Mesenchymal stem cell (in vitro differentiated cells and primary cell): ENCODE results near the gene NAP1L2. TPM values are rescaled to one million over a fixed set of nuclear protein-coding genes. Genes with fewer than 3 reads are reported as not detected.
A peak's percentile ranks its signal among the peaks of the same experiment; 100 is the strongest.

Experiments used
- DNase-seq: peaks from one replicate; pipeline ENCODE4 v3.0.0-alpha.2; 2013
- H2AFZ ChIP-seq: one replicate; pipeline ENCODE4 v1.6.1; 2013; ENCODE audit warnings: low read depth, mild to moderate bottlenecking, control low read depth, inconsistent platforms, low read length, moderate library complexity
- H2AK5ac ChIP-seq: 2 replicates; pipeline ENCODE4 v1.6.1; 2013; ENCODE audit warnings: low read length, moderate library complexity, mild to moderate bottlenecking, inconsistent platforms; ENCODE audit not compliant: severe bottlenecking
- H2BK120ac ChIP-seq: one replicate; pipeline ENCODE4 v1.6.1; 2013; ENCODE audit warnings: low read depth, mild to moderate bottlenecking, inconsistent platforms, low read length, moderate library complexity
- H2BK12ac ChIP-seq, 2 experiments: one replicate each; pipeline ENCODE4 v1.6.1; 2013; ENCODE audit warnings: inconsistent platforms in 2 of 2, low read length in 2 of 2, mild to moderate bottlenecking in 2 of 2, moderate library complexity in 2 of 2, control low read depth in 1 of 2
- H2BK15ac ChIP-seq: one replicate; pipeline ENCODE4 v1.6.1; 2013; ENCODE audit warnings: mild to moderate bottlenecking, low read depth, inconsistent platforms; ENCODE audit not compliant: poor library complexity, severe bottlenecking
- H2BK5ac ChIP-seq: 2 replicates; pipeline ENCODE4 v1.6.1; 2013; ENCODE audit warnings: low read depth, mild to moderate bottlenecking, low read length, control low read depth, inconsistent platforms; ENCODE audit not compliant: poor library complexity, severe bottlenecking
- H3K14ac ChIP-seq, 2 experiments: one replicate each; pipeline ENCODE4 v1.6.1; 2013; ENCODE audit warnings: inconsistent platforms in 2 of 2, low read length in 2 of 2, control low read depth in 1 of 2, mild to moderate bottlenecking in 1 of 2, moderate library complexity in 1 of 2
- H3K18ac ChIP-seq, 2 experiments: one replicate each; pipeline ENCODE4 v1.6.1; 2013; ENCODE audit warnings: inconsistent platforms in 2 of 2, low read length in 2 of 2, control low read depth in 1 of 2, low read depth in 1 of 2, mild to moderate bottlenecking in 1 of 2
- H3K23ac ChIP-seq, 2 experiments: one replicate each; pipeline ENCODE4 v1.6.1; 2013; ENCODE audit warnings: inconsistent platforms in 2 of 2, low read length in 2 of 2, mild to moderate bottlenecking in 2 of 2, moderate library complexity in 2 of 2, control low read depth in 1 of 2
- H3K27ac ChIP-seq: 2 replicates; pipeline ENCODE4 v1.5.1; 2013; ENCODE audit warnings: mild to moderate bottlenecking, moderate library complexity, low read length, control low read depth, inconsistent platforms; ENCODE audit not compliant: poor library complexity, severe bottlenecking
- H3K27me3 ChIP-seq, 2 experiments: 2 replicates each; pipeline versions ENCODE4 v1.6.1 to v1.7.0; 2013; ENCODE audit warnings: low read length in 2 of 2, mild to moderate bottlenecking in 2 of 2, moderate library complexity in 2 of 2, control low read depth in 1 of 2, inconsistent platforms in 1 of 2; ENCODE audit not compliant: control insufficient read depth in 1 of 2, insufficient read depth in 1 of 2
- H3K36me3 ChIP-seq, 2 experiments: 2 replicates each; pipeline versions ENCODE4 v1.6.1 to v1.7.0; 2013; ENCODE audit warnings: low read length in 2 of 2, control low read depth in 1 of 2, inconsistent platforms in 1 of 2, low read depth in 1 of 2, mild to moderate bottlenecking in 1 of 2; ENCODE audit not compliant: insufficient read depth in 2 of 2, control insufficient read depth in 1 of 2
- H3K4ac ChIP-seq, 2 experiments: one replicate each; pipeline ENCODE4 v1.6.1; 2013; ENCODE audit warnings: inconsistent platforms in 2 of 2, low read length in 2 of 2, mild to moderate bottlenecking in 2 of 2, moderate library complexity in 2 of 2, control low read depth in 1 of 2, low read depth in 1 of 2
- H3K4me1 ChIP-seq: 2 replicates; pipeline ENCODE4 v1.6.1; 2013; ENCODE audit warnings: low read depth, low read length, control low read depth; ENCODE audit not compliant: control insufficient read depth, insufficient read depth
- H3K4me2 ChIP-seq: 2 replicates; pipeline ENCODE4 v1.6.1; 2013; ENCODE audit warnings: low read length, mild to moderate bottlenecking, inconsistent platforms; ENCODE audit not compliant: poor library complexity, severe bottlenecking
- H3K4me3 ChIP-seq, 2 experiments: 2 replicates each; pipeline versions ENCODE4 v1.5.1 to v1.7.0; 2013; ENCODE audit warnings: low read length in 2 of 2, mild to moderate bottlenecking in 2 of 2, control low read depth in 1 of 2, low read depth in 1 of 2; ENCODE audit not compliant: insufficient read depth in 1 of 2
- H3K79me1 ChIP-seq: replicated peaks from 2 replicates; pipeline ENCODE4 v1.6.1; 2013; ENCODE audit warnings: mild to moderate bottlenecking, control low read depth, low read length, inconsistent platforms; ENCODE audit not compliant: poor library complexity, severe bottlenecking
- H3K9ac ChIP-seq: 2 replicates; pipeline ENCODE4 v1.7.0; 2013; ENCODE audit warnings: mild to moderate bottlenecking, low read length, moderate library complexity
- H3K9me3 ChIP-seq: 2 replicates; pipeline ENCODE4 v1.7.0; 2013; ENCODE audit warnings: mild to moderate bottlenecking, low read length; ENCODE audit not compliant: control insufficient read depth
- H4K8ac ChIP-seq: one replicate; pipeline ENCODE4 v1.6.1; 2013; ENCODE audit warnings: inconsistent platforms, mild to moderate bottlenecking, low read length, moderate library complexity
- H4K91ac ChIP-seq: one replicate; pipeline ENCODE4 v1.6.1; 2013; ENCODE audit warnings: mild to moderate bottlenecking, low read length, inconsistent platforms
- WGBS: methylation state at CpG from one replicate; pipeline ENCODE4 v1.1.7; 2013; ENCODE audit warnings: mixed read lengths; 5-methylcytosine and 5-hydroxymethylcytosine counted together
- polyA plus RNA-seq, 2 experiments: library from polyadenylated mRNA; stranded (reverse); fragments of 200-250 nt; gene quantifications; one replicate each; pipeline ENCODE4 v1.2.3, GENCODE V29; 2013

The NAP1L2 gene, protein sequence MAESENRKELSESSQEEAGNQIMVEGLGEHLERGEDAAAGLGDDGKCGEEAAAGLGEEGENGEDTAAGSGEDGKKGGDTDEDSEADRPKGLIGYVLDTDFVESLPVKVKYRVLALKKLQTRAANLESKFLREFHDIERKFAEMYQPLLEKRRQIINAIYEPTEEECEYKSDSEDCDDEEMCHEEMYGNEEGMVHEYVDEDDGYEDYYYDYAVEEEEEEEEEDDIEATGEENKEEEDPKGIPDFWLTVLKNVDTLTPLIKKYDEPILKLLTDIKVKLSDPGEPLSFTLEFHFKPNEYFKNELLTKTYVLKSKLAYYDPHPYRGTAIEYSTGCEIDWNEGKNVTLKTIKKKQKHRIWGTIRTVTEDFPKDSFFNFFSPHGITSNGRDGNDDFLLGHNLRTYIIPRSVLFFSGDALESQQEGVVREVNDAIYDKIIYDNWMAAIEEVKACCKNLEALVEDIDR
- polyA plus RNA-seq (2013, experiment 1 of 2), result 0.03 TPM
- not detected for polyA plus RNA-seq (2013, experiment 2 of 2)

DNA sequence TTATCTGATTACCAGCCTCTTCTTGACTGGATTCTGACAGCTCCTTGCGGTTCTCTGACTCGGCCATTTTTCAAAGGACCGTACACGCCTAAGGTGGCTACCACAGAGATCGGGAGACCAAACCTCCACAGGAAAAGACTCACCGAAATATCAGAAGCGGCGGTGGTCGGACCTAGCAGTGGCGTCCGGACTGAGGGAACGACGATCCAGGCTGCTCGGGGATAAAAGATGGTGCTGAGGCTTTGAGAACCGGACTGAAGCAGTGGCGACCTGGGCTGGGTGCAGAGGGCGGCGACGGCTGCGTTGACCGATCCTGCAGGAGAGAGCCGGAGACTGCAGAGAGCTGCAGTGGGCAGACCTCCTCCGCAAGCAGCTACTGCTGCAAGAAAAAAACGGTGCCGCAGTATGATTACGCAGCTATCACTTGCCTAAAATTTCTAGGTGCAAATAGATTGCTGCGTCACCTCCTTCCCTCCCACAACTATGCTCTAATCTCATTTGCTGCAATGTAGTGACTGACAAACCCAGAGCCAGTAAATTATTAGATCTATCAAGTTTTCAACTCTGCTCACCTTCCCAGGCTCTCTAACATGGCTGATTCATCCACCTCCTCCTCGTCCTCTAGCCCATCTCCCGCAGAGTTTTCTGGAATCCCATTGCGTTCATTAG, at the start of gene NAP1L2:
Gene NAP1L2 (minus strand): TSS at position 426 of the 669 bp plus-strand sequence. CDS start 359 bp downstream, at position 67.
- Histone ChIP-seq H2BK5ac (no peak within 1 kb of the TSS), H4K8ac (no peak within 1 kb of the TSS), H3K4me1 (no peaks in the 10 kb centered on the region), H3K36me3 (no peaks in the 10 kb centered on the region), H3K27me3 (peaks cover 7 to 10% of the 10 kb centered on the region in 2 experiments), H3K4ac (no peak within 1 kb of the TSS), H2BK15ac (no peak within 1 kb of the TSS), H4K91ac (no peak within 1 kb of the TSS), H3K4me3 (peak within 1 kb of the TSS in 1 of 2 experiments; percentile 69), H3K9me3 (peaks cover 2% of the 10 kb centered on the region), H2AFZ (no peak within 1 kb of the TSS), H3K9ac (peak within 1 kb of the TSS; percentile 76), H3K27ac (no peak within 1 kb of the TSS), H3K23ac (no peak within 1 kb of the TSS), H3K4me2 (peak within 1 kb of the TSS; percentile 43), H3K14ac (no peak within 1 kb of the TSS), H2BK120ac (no peak within 1 kb of the TSS), H3K79me1 (no peaks in the 10 kb centered on the region), H3K18ac (no peak within 1 kb of the TSS), H2AK5ac (no peak within 1 kb of the TSS), H2BK12ac (no peak within 1 kb of the TSS)
- under 1% methylated on average over 28 of the region's 30 CpGs for WGBS
- no peak for DNase-seq

DNA sequence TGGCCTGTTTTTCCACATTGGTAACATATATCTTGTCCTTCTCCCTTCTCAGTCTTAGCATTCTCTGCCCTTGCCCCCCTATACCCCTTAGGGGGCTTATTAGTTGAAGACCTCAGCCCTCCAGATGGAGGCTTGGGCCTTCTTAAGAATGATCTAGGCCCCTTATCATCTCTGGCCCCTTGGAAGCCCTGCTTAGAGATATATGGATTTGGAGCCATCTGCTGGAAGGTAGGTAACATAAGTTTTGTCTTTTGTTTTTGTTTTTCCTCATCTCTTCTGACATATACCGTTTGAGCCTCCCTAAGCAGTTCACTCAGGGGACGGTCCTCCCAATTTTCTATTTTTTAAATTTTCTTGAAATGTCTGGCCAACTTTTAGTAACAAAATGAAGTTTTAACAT, 48.3 kb upstream of the NAP1L2 start:
- Histone ChIP-seq H3K4ac (no peak overlapping the region), H4K91ac (no peak overlapping the region), H3K27me3 (peaks cover 0 to 25% of the 10 kb centered on the region in 2 experiments), H2BK120ac (no peak overlapping the region), H3K27ac (no peak overlapping the region), H2AK5ac (no peak overlapping the region), H3K9ac (no peak overlapping the region), H3K14ac (no peak overlapping the region), H3K79me1 (no peaks in the 10 kb centered on the region), H3K4me3 (no peak overlapping the region), H2BK15ac (no peak overlapping the region), H2BK12ac (no peak overlapping the region), H3K4me1 (no peaks in the 10 kb centered on the region), H3K18ac (no peak overlapping the region), H4K8ac (no peak overlapping the region), H3K4me2 (no peak overlapping the region), H3K36me3 (no peaks in the 10 kb centered on the region), H3K9me3 (peaks cover 5% of the 10 kb centered on the region), H2AFZ (no peak overlapping the region), H3K23ac (no peak overlapping the region), H2BK5ac (no peak overlapping the region)
- WGBS, result 42% methylated on average over 2 of the region's 2 CpGs
- DNase-seq, result no peak

DNA sequence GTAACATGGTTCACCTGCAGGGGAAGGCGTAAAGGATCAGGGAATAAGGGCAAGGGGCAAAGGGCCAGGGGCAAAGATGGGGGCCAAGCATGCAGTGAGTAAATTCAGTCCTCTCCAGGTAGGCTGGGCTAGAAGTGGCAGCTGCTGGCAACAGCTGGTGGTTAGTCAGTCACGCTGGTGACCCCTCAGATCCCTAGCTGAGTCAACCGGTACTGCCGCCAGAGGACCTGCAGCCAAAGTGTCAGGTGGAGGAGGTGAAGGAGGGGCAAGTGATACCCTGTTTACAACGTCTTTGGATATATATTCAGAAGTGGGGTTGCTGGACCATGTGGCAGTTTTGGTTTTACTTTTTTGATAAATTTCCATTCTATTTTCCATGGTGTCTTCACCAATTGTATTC, 24.6 kb upstream of the NAP1L2 start:
- Histone ChIP-seq H3K14ac (no peak overlapping the region), H3K27me3 (peaks cover 0 to 4% of the 10 kb centered on the region in 2 experiments), H3K36me3 (no peaks in the 10 kb centered on the region), H3K4me3 (no peak overlapping the region), H2BK120ac (no peak overlapping the region), H3K79me1 (no peaks in the 10 kb centered on the region), H2BK15ac (no peak overlapping the region), H3K18ac (no peak overlapping the region), H4K91ac (no peak overlapping the region), H2BK12ac (no peak overlapping the region), H3K23ac (no peak overlapping the region), H4K8ac (no peak overlapping the region), H3K4me2 (no peak overlapping the region), H3K4me1 (no peaks in the 10 kb centered on the region), H2AK5ac (no peak overlapping the region), H3K4ac (no peak overlapping the region), H3K27ac (no peak overlapping the region), H2BK5ac (no peak overlapping the region), H2AFZ (no peak overlapping the region), H3K9ac (no peak overlapping the region), H3K9me3 (peaks cover 12% of the 10 kb centered on the region)
- 22% methylated on average over 3 of the region's 5 CpGs for WGBS
- no peak for DNase-seq

DNA sequence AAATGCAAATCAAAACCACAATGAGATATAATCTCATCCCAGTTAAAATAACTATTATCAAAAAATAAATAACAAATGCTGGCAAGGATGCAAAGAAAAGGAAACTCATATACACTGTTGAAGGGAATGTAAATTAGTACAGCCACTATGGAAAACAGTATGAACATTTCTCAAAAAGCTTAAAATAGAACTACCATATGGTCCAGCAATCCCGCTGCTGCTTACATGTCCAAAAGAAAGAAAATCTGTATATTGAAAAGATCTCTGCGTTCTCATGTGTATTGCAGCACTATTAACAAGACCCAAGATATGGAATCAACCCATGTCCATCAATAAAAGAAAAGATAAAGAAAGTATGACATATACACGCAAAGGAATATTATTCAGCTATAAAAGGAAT, 3.0 kb upstream of the NAP1L2 start:
- Histone ChIP-seq H3K9ac (no peak overlapping the region), H2BK12ac (no peak overlapping the region), H4K91ac (no peak overlapping the region), H3K23ac (no peak overlapping the region), H3K79me1 (no peaks in the 10 kb centered on the region), H3K27ac (no peak overlapping the region), H3K4me3 (no peak overlapping the region), H3K27me3 (peaks cover 7 to 10% of the 10 kb centered on the region in 2 experiments), H2BK5ac (no peak overlapping the region), H2BK120ac (no peak overlapping the region), H2AFZ (no peak overlapping the region), H4K8ac (no peak overlapping the region), H3K4me1 (no peaks in the 10 kb centered on the region), H3K14ac (no peak overlapping the region), H3K4ac (no peak overlapping the region), H3K36me3 (no peaks in the 10 kb centered on the region), H2AK5ac (no peak overlapping the region), H3K18ac (no peak overlapping the region), H2BK15ac (no peak overlapping the region), H3K4me2 (no peak overlapping the region), H3K9me3 (peaks cover 10% of the 10 kb centered on the region)
- DNase-seq, result no peak
- no CpG with 5 or more reads among the region's 3 CpGs for WGBS
